ENCODE data around the gene PPP1R9B.

Gene PPP1R9B

GRCh38 chr17:50139950-50140885 is 10.3 kb downstream of the PPP1R9B start:
- no peak for DNase-seq (ENCODE audit: low spot score)

- no peak for DNase-seq (ENCODE audit: low spot score)
Measured at GRCh38 chr17:50139185-50139783, 11.2 kb downstream of the PPP1R9B start.

GRCh38 chr17:50137042-50137441 is 13.4 kb downstream of the PPP1R9B start:
- DNase-seq (ENCODE audit: low spot score), result no peak

GRCh38 chr17:50136096-50136687 is 14.3 kb downstream of the PPP1R9B start:
- DNase-seq (ENCODE audit: low spot score), result no peak

GRCh38 chr17:50135316-50136095 is 15.0 kb downstream of the PPP1R9B start:
- DNase-seq (ENCODE audit: low spot score), result no peak

GRCh38 chr17:50134206-50135110 is 16.0 kb downstream of the PPP1R9B start:
- no peak for DNase-seq (ENCODE audit: low spot score)

- no peak for DNase-seq (ENCODE audit: low spot score)
Measured at GRCh38 chr17:50133769-50134099, 16.7 kb downstream of the PPP1R9B start.

- no peak for DNase-seq (ENCODE audit: low spot score)
Measured at GRCh38 chr17:50133028-50133768, 17.3 kb downstream of the PPP1R9B start.

GRCh38 chr17:50132104-50132794 is 18.2 kb downstream of the PPP1R9B start:
- DNase-seq (ENCODE audit: low spot score), result no peak

GRCh38 chr17:50130559-50131305 is 19.7 kb downstream of the PPP1R9B start:
- no peak for DNase-seq (ENCODE audit: low spot score)

GRCh38 chr17:50129728-50130558 is 20.5 kb downstream of the PPP1R9B start, which contains the start of gene SAMD14:
Gene SAMD14, minus strand, starts transcription at chr17:50130160. Its CDS starts 5,201 bp downstream, at chr17:50124959.
- DNase-seq (ENCODE audit: low spot score), result no peak

GRCh38 chr17:50129353-50129727 is 21.1 kb downstream of the PPP1R9B start:
- DNase-seq (ENCODE audit: low spot score), result no peak

- no peak for DNase-seq (ENCODE audit: low spot score)
Measured at GRCh38 chr17:50128441-50129352, 21.8 kb downstream of the PPP1R9B start.

- no peak for DNase-seq (ENCODE audit: low spot score)
Measured at GRCh38 chr17:50127697-50128361, 22.6 kb downstream of the PPP1R9B start.

GRCh38 chr17:50125420-50125997 is 25.0 kb downstream of the PPP1R9B start:
- no peak for DNase-seq (ENCODE audit: low spot score)
